Activated CD4-positive, alpha-beta T cell treated with anti-CD3 and anti-CD28 coated beads, Interleukin-2, Interleukin-6, amounts not matched to agents 100 ng/mL and 50 ng/mL, durations not matched to agents 16 hours and 8 hours (primary cell): ENCODE measurements around the gene LRRC70.

ENCODE experiments used
- DNase-seq: peaks from one replicate; pipeline ENCODE4 v3.0.0-alpha.2; 2020

LRRC70 gene

DNA sequence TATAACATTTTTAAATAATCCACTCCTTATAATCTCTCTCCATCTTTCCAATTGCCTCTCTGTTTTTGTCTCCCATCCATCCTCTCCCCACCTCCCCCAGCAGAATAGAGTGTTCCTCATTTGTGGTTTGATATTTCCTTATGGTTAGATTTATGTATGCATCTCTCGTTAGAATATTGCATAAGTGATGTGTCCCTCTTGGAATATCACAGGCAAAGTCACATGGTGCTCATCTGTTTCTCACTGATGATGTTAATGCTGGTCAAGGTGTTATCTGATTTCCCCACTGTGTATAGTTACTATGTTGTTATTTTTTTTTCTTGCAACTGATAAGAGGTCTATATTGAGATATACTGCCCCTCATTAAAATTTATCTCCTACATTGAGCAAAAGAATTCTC lies 3.1 kb upstream of the LRRC70 start:
- DNase-seq, result no peak

DNA sequence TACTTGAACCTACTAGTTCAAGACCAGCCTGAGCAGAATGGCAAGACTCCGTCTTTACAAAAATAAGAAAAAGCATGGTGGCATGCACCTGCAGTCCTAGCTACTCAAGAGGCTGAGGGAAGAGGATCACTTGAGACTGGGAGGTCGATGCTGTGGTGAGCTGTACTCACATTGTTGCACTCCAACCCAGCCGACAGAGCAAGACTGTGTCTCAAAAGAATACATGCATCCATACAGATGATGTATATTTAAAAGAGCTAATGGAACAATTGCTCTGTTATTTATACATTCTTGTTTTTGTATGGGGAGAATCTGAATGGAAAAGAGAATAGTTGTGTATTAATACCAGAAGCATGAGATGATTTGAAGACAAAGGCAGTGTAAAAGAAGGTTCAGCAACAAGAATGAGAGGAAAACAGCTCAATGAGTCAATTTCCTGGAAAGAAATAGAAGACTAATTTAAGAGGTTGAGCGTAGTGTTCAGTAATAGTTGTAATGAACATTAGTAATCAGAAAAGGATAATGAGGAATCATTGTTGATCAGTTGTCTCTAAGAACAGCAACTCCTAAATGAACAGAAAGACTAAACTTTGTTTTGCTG lies 1.9 kb upstream of the LRRC70 start:
- peak; percentile 39 for DNase-seq

DNA sequence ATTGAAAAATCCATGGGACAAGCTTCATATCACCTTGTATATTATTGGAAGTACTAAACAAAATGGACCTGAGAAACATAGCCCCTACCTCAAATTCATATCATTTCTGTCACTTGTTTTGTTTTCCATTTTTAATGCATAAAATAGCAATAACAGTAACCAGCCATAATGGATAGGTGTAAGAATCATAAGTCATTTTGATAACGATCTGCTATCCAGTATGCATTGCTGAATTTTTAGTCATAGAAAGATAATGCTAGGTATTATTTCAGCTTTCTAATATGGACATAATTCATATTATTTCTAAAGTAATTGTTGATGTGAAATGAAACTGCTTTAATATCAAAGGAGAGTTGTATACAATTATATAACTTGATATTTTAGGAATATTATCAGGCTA lies 1.1 kb upstream of the LRRC70 start:
- no peak for DNase-seq

DNA sequence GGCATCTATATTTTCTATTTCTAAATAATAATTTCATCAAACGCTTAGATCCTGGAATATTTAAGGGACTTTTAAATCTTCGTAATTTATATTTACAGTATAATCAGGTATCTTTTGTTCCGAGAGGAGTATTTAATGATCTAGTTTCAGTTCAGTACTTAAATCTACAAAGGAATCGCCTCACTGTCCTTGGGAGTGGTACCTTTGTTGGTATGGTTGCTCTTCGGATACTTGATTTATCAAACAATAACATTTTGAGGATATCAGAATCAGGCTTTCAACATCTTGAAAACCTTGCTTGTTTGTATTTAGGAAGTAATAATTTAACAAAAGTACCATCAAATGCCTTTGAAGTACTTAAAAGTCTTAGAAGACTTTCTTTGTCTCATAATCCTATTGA lies 1.1 kb downstream of the LRRC70 start:
- DNase-seq, result no peak

DNA sequence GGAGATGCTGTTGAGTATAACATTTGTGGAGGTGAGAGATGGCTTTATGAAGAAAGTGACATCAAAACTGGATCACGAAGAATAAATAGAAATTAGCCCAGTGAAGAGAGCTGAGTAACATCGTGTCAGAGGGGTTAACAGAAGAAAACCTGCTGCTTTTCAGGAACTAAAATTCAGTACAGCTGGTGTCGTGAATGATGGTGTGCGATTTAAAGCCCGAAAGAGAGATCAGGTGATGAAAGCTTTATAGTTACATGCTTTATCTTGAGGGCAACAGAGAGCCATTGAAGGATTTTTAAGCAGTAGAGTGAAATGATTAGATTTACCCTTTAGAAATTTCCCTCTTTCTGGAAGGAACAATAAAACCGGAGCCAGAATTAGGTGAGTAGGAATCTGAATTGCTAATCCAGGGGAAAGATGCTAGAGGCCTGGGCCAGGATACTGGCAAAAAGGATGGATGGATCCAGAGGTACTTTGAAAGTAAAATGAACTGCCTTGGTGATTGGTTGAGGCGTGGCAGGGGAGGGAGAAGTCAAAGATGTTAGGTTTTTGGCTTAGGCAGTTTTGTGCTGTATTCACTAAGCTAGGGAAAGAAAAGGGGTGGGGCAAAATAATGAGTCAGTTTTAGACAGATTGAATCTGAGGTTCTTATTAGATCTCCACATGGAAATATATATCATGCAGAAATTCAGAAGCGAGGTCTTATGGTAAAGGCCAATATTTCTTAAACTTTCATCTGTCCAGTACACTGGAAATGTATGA lies 3.4 kb downstream of the LRRC70 start:
- no peak for DNase-seq

DNA sequence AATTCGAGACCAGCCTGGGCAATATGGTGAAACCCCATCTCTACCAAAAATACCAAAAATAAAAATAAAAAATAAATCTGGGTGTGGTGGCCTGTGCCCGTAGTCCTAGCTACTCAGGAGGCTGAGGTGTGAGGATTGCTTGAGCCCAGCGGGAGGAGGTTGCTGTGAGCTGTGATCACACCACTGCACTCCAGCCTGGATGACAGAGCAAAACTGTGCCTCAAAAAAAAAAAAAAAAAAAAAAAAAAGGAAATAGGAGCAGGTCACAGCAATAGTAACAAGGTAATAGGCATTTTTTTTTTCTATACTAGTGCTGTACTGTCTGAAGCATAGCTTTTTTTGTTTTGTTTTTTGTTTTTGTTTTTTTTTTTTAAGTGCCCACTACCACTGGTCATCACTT lies 5.8 kb downstream of the LRRC70 start:
- no peak for DNase-seq

DNA sequence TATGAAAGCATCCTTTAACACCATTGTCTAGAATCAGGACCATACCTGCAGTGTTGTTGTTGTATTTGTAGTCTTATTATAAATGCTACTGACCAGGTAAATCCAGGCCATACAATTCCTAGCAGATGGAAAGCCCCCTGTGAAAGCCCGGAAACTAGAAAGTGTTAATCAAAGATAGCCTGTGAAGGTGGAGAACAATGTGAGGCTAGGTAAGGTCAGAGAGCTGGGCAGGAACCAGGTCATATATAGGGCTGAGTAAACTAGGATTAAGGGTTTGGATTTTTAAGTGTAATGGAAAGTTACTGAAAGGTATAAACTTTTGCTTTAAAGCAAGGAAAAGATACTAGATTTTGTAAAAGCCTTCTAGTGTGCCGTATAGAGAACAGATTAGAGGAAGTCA lies 6.7 kb downstream of the LRRC70 start:
- no peak for DNase-seq

DNA sequence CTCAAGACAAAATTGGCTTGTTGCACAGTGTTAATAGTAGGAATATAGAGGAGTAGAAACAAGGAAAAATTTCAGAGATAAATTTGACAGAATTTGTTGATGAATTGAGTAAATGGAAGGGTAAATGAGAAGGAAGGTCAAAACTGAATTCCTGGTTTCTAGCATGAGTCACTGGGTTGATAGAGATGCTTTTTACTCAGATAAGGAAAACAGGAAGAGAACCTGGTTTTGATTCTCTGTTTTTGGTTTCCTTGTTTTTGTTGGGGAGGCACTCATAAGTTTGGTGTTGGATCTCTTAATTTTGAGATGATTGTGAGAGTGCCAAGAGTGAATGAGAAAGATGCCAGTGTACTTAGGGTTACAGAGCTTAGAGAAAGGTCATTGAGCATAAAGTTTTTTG lies 7.1 kb downstream of the LRRC70 start:
- no peak for DNase-seq

DNA sequence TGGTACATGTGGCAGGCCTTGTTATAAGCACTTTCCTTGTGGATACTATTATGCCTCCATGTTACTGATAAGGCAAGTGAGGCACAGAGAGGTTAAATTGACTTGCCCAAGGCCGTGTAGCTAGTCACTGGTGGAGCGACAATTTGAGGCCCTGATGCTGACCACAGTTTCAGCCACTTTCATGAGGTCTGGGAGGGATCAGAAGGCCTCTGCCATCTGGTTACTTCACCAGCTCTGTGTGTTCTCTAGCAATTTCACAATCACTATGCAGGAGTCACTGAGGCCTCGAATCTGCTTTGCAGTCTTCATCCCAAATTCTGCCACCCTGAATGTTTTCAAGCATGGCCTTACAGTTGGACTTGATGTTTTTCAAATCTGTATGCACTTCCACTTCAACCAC lies 9.1 kb downstream of the LRRC70 start:
- no peak for DNase-seq

DNA sequence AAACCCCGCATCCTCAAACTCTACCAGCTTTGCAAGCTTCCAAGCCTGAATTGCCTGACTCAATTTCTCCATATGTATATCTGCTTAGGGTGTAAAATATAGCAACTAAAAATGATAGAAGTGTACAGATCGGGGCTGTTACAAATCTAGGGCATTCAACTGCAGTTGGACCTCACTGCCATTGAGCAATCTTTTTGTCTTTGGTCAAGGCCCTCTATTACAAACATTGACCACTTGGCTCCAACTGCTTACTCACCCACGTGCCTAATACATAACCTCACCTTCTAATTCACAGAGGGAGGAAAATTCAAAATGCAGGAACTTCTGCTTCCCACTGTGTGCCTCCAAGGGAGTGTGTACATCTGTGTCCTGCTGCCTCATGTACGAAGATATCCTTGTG lies 10.0 kb downstream of the LRRC70 start:
- DNase-seq, result no peak

DNA sequence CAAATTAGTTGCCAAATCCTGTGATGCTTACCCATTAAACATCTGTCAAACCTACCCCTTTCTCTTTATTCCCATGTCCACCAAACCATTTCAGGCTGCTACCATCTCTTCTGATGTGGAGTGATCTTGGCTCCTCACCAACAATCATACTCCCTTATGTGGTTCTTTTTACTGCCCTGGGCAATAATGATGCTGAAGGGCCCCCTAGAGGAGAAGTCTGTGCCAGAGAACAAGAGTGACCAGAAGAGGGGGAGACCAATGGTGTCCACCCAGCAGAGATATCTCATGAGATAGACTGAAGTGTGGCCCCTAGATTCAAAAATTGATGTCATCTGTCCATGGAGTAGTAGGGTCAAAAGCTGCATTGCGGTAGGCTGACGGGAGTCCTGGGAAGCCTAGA lies 10.9 kb downstream of the LRRC70 start:
- no peak for DNase-seq

DNA sequence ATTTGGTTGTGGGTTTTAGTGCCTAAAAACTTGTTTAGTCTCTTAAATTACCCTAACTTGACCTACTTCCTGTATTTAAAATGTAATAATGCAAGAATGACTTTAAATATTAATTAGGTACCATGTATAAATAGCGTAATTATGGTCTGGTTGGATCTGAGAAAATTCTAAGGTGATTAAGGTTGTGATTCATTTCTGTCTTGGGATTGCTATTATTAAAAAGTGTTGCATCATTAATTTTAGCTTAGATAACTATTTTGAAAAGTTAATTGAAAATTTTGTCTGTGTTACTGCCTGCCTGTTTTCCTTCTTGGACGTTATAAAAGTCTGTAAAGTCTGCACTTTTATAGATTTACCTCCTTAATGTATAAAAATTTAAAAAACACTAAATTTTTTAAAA lies 11.8 kb downstream of the LRRC70 start:
- DNase-seq, result no peak

DNA sequence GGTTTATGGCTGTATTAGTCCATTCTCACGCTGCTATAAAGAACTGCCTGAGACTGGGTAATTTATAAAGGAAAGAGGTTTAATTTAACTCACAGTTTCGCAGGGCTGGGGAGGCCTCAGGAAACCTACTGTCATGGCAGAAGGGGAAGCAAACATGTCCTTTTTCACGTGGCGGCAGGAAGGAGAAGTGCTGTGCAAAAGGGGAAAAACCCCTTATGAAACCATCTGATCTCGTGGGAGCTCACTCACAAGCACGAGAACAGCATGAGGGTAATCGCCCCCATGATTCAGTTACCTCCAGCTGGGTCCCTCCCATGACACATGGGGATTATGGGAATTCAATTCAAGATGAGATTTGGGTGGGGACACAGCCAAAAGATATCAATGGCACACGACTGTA lies 13.9 kb downstream of the LRRC70 start:
- DNase-seq, result no peak

DNA sequence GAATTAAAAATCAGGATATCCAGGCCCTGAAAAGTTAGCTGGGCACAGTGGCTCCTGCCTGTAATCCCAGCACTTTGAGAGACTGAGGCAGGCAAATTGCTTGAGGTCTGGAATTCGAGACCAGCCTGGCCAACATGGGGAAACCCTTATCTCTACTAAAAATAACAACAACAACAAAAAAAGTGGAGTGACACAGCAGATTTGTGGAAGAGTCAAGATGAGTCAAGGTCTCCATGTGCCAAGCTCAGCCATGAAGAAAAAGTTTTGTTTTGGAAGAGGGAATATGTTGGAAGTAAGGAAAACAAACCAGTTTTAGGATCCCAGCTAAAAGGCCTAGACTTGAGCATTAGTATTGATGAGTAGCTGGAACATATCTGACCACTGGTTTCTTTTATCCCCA lies 14.7 kb downstream of the LRRC70 start:
- DNase-seq, result no peak

DNA sequence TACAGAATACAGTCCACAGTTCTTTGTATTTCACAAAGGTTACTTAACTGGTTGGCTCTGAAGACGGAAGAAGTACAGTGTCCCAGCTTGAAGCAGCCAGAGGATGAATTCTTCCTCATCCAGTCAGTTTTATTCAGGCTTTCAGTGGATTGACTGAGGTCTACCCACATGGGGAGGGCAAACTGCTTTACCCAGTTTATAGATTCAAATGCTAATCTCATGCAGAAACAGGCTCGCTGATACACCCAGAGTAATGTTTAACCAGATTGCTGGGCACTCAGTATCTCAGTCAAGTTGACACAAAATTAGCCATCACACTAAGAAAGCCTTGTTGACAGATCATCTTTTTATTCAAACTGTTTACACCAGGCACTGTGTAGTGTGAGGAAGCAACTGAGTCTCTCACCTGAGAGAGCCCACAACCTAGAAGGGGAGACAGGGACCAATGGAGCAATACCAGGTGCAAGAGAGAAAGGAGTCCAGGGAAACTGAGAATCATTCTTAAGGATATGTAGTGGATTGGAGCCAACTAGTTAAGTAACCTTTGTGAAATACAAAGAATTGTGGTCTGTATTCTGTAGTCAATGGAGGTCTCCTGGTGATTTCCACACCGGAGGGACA lies 15.9 kb downstream of the LRRC70 start:
- no peak for DNase-seq

DNA sequence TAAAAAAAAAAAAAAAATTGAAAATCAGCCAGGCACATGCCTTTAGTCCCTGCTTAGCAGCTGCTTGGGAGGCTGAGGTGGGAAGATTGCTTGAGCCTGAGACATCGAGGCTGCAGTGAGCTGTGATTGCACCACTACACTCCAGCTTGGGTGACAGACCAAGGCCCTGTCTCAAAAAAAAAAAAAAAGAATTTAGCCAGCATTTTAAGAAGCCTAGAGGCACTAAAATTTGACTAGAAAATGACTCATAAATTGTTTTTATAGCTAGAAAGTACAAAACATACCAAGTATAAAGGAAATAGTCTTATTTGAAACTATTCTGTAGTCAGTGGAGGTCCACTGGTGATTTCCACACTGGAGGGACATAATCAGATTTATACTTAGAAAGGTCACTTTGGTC lies 17.5 kb downstream of the LRRC70 start:
- DNase-seq, result no peak

DNA sequence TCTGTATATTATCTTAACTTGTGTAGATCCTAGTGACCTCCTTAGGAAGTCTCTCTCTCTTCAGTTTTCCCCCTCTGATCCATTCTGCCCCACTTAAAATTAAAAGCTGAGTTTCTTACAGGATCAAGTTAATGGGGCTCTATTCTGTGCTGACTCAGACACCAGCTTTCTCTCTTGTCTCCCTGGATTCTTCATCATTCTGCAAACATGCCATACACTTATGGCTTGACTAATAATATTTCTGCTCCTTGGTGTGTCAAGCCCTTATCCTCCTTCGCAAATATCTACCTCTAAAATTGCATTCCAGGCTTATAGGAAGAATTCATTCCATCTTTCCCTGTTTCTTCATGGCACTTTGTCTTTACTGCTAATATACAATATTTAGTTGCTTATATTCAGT lies 18.1 kb downstream of the LRRC70 start:
- no peak for DNase-seq

DNA sequence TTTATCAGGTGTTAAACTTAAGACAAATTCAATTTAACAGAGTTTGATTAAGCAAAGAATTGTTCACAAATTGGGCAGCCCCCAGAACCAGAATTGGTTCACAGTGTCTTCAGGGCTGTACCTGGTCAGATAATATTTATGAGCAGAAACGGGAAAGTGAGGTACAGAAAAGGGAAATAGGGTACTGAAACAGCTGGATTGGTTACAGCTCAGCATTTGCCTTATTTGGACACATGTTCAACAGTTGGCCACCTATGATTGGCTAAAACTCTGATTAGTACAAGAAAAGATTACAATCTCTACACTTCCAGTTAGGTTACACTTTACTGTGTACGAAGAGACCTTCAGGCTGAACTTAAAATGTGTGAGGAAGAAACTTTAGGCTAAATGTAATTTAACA lies 18.7 kb downstream of the LRRC70 start:
- no peak for DNase-seq

DNA sequence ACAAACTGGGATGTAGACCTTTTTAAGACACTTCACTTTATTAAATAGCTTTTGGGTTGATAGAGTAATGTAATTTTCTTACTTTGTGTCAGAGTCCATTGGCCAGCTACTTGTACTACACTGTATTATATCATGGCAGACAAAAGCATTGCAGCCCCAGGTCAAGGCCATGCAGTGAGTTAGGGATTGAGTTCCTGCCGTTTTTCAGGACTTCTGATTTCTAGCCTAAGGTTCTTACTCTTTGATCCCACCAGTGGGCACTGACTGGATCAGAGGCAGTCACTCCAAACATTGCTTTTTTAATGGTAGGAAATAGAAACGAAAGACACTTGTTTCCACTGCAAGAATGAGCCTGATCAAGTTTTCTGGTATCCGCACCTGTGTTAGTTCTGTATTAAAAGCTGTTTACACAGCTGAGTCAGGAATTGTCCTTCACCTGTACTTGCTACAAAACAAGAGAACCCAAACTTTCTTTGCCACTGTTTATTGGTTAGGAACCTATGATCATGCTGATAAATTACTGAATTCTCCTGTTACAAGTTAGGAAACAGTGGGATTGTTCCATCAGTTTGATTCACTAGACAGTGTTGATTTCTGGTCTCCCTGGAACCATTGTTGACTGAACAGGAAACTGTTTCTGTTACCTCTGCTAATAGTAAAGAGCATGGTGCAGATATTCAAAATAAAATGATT lies 22.1 kb downstream of the LRRC70 start:
- DNase-seq, result no peak

DNA sequence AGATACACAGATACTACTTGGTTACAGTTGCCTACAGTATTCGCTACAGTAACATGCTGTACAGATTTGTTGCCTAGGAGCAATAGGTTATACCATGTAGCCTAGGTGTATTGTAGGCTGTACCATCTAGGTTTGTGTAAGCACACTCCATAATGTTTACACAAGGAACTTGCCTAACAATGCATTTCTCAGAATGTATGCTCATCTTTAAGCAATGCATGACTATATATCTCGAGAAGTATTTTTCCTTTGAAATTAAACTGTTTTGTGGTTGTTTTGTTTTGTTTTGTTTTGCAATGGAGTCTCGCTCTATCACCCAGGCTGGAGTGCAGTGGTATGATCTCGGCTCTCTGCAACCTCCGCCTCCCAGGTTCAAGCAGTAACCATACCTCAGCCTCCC lies 25.3 kb downstream of the LRRC70 start:
- DNase-seq, result no peak

DNA sequence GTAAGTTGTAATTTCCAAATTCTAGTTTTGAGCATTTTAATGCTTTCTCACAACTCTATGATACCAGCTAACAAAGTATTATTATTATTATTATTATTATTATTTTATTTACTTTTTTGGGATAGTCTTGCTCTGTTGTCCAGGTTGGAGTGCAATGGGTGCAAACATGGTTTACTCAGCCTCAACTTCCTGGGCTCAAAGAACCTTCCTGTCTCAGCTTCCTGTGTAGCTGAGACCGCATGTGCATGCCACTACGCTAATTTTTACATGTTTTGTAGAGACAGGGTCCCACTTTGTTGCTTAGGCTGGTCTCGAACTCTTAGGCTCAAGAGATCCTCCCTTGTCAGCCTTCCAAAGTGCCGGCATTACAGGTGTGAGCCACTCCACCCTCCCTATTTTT lies 27.0 kb downstream of the LRRC70 start:
- no peak for DNase-seq

DNA sequence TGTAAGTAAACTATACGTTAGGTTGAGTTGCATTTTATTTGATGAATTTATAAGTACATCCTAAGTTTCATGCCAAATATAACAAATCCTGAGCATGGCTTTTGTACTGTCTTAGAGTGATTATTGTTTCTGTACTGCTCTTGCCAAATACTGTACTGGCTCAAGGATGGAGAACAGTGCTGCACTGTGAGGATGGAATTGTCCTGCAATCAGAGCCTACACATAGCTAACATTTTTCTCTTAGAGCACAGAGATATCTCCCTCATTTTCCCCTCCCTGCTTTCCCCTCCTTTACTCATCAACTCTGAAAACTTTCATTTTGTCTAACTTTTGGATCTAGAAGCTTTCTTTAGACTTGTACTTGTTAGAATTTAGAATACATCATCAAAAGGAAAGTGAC lies 28.3 kb downstream of the LRRC70 start:
- no peak for DNase-seq

DNA sequence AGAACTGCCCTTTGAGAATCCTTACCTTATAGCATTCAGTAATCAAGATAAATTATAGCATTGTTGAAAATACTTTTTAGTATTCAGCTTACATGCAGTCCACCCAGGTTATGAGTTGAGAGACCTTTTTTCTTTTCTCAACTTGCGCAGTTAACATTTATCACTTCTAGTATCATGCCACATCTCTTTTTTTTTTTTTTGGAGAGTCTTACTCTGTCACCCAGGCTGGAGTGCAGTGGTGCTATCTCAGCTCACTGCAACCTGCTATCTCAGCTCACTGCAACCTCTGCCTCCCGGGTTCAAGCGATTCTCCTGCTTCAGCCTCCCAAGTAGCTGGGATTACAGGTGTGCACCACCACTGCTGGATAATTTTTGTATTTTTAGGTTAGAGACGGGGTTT lies 29.0 kb downstream of the LRRC70 start:
- no peak for DNase-seq
